SK-N-SH treated with all-trans-retinoic acid at 6 μM for 48 hours (cell line): ENCODE results near the gene CLK4.

Experiments used
- BACH2 ChIP-seq: fragments of 250-450 bp; sonication (Bioruptor Pico); IDR thresholded peaks from 2 replicates; pipeline ENCODE4 v1.9.0; 2021; ENCODE audit warnings: mild to moderate bottlenecking, borderline replicate concordance
- PATZ1 ChIP-seq: fragments of 250-450 bp; sonication (Bioruptor Pico); IDR thresholded peaks from 2 replicates; pipeline ENCODE4 v1.8.0; 2020; ENCODE audit warnings: mild to moderate bottlenecking, moderate library complexity, borderline replicate concordance
- TCF4 ChIP-seq: fragments of 250-450 bp; sonication (Bioruptor Pico); IDR thresholded peaks from 2 replicates; pipeline ENCODE4 v1.8.0; 2021; ENCODE audit warnings: mild to moderate bottlenecking, moderate library complexity, borderline replicate concordance
- ZC3H10 ChIP-seq: fragments of 250-450 bp; sonication (Bioruptor Pico); IDR thresholded peaks from 2 replicates; pipeline ENCODE4 v1.5.1; 2021; ENCODE audit warnings: mild to moderate bottlenecking, moderate library complexity

- no peak for TF ChIP-seq BACH2 (CRISPR knock-in tag)
- TF ChIP-seq TCF4, result no peak
- no peak for TF ChIP-seq ZC3H10
- no peak for TF ChIP-seq PATZ1 (CRISPR knock-in tag)
Observed at GRCh38 chr5:178564397-178564796, 62.5 kb downstream of the CLK4 start.
